Measurements from ENCODE around the gene CAPN5.

DNA sequence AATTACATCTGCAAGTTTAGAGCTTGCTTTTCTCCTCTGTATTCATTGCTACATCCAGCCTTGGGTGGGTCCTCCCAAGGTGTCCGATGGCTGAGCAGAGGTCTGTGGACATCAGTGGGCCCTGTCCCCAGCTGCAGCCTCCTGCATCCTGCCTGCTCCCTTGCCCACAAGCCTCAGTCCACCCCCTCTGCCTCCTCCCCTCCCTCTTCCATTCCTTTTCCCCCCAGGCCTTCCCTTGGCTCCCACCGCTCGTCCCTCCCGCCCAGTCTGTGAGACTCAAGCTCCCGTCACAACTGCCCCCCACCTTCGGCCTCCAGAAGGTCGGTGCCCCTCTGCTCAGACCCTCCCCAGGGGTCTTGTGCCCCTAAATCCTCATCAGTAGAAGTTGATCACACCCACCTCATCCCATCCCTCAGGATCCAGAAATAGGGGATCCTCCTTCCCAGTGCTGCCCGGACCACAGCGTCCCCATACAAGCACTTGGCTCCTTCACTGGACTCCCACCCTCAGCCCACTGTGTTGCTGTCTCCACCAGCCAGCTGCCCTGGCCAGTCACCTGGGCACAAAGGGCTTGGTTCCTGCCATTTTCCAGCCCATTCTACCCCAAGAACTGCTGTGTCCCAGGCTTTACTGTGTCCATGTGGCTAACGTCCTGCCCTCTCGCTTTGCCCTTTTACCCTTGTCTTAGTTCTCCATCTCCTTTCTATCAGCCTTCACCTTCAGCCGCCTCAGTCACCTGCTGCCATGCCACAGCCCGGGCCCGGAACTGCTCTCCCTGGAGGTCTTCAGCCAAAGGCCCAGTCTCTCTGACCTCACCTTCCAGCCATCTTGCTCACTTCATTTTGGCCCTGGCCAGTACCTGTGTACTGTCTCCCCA, 33.6 kb downstream of the CAPN5 start:
- TF ChIP-seq, protein P1, sequence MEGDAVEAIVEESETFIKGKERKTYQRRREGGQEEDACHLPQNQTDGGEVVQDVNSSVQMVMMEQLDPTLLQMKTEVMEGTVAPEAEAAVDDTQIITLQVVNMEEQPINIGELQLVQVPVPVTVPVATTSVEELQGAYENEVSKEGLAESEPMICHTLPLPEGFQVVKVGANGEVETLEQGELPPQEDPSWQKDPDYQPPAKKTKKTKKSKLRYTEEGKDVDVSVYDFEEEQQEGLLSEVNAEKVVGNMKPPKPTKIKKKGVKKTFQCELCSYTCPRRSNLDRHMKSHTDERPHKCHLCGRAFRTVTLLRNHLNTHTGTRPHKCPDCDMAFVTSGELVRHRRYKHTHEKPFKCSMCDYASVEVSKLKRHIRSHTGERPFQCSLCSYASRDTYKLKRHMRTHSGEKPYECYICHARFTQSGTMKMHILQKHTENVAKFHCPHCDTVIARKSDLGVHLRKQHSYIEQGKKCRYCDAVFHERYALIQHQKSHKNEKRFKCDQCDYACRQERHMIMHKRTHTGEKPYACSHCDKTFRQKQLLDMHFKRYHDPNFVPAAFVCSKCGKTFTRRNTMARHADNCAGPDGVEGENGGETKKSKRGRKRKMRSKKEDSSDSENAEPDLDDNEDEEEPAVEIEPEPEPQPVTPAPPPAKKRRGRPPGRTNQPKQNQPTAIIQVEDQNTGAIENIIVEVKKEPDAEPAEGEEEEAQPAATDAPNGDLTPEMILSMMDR (conservative IDR thresholded peaks at IDR 0.05; ENCODE audit: low read depth in 2 of 2) = no peak
- no peak for TF ChIP-seq EZH2 (IDR thresholded peaks at IDR 0.05; ENCODE audit: low read depth, unreplicated experiment)

Data from GM23338 (cell line).